Stimulated activated CD8-positive, alpha-beta memory T cell treated with anti-CD3 and anti-CD28 coated beads, Interleukin-4, amount 100 ng/mL, for 48 hours (primary cell): ENCODE measurements around the gene C16orf74.

ENCODE experiments used
- DNase-seq: peaks from one replicate; pipeline ENCODE4 v3.0.0-alpha.2; 2020

The C16orf74 gene

GRCh38 chr16:85716680-85717038, 34.2 kb downstream of the C16orf74 start:
- no peak for DNase-seq

- DNase-seq = no peak
These were observed 34.7 kb downstream of the C16orf74 start for GRCh38 chr16:85716022-85716679.

- no peak for DNase-seq
These were observed 35.5 kb downstream of the C16orf74 start for GRCh38 chr16:85715169-85716021.

- DNase-seq = no peak
These were observed 38.1 kb downstream of the C16orf74 start for GRCh38 chr16:85712801-85713200.

GRCh38 chr16:85711982-85712587, 38.8 kb downstream of the C16orf74 start:
- DNase-seq = no peak

- DNase-seq = no peak
These were observed 40.2 kb downstream of the C16orf74 start for GRCh38 chr16:85710732-85711131.

- no peak for DNase-seq
These were observed 40.9 kb downstream of the C16orf74 start for GRCh38 chr16:85709766-85710585.

- DNase-seq = no peak
These were observed 42.6 kb downstream of the C16orf74 start for GRCh38 chr16:85708338-85708737.

- DNase-seq = no peak
These were observed 43.3 kb downstream of the C16orf74 start for GRCh38 chr16:85707528-85708095.

GRCh38 chr16:85706449-85707034, 44.4 kb downstream of the C16orf74 start:
- DNase-seq = no peak

- DNase-seq = no peak
These were observed 45.7 kb downstream of the C16orf74 start for GRCh38 chr16:85704900-85705846.

- DNase-seq = no peak
These were observed 46.9 kb downstream of the C16orf74 start for GRCh38 chr16:85704011-85704410.

- DNase-seq = no peak
These were observed 51.3 kb downstream of the C16orf74 start for GRCh38 chr16:85699628-85700027.

GRCh38 chr16:85698935-85699558, 51.8 kb downstream of the C16orf74 start:
- no peak for DNase-seq

- DNase-seq = no peak
These were observed 52.4 kb downstream of the C16orf74 start for GRCh38 chr16:85698459-85698891.

- no peak for DNase-seq
These were observed 53.5 kb downstream of the C16orf74 start for GRCh38 chr16:85697431-85697830.

- DNase-seq = no peak
These were observed 54.1 kb downstream of the C16orf74 start for GRCh38 chr16:85696781-85697180.

- no peak for DNase-seq
These were observed 55.4 kb downstream of the C16orf74 start for GRCh38 chr16:85695196-85696128.

GRCh38 chr16:85690469-85691064, 60.3 kb downstream of the C16orf74 start:
- DNase-seq = no peak
